ENCODE measurements around the gene FTO.

Gene FTO

GRCh38 chr16:54070789-54071343 lies 366.9 kb downstream of the FTO start:
- DNase-seq: no peak

- no peak for DNase-seq
These were observed 367.6 kb downstream of the FTO start for GRCh38 chr16:54071514-54071913.

- DNase-seq: peak in 3 of 56 donors; percentile 4 to 8 (median 5)
These were observed 368.3 kb downstream of the FTO start for GRCh38 chr16:54072237-54072636.

GRCh38 chr16:54073356-54073755 lies 369.4 kb downstream of the FTO start:
- no peak for DNase-seq

GRCh38 chr16:54075446-54075845 lies 371.5 kb downstream of the FTO start:
- DNase-seq: no peak

- no peak for DNase-seq
These were observed 372.1 kb downstream of the FTO start for GRCh38 chr16:54076006-54076504.

GRCh38 chr16:54077050-54077821 lies 373.3 kb downstream of the FTO start:
- DNase-seq: no peak

- no peak for DNase-seq
These were observed 376.6 kb downstream of the FTO start for GRCh38 chr16:54080524-54081008.

GRCh38 chr16:54086791-54087190 lies 382.8 kb downstream of the FTO start:
- no peak for DNase-seq

GRCh38 chr16:54090602-54091001 lies 386.6 kb downstream of the FTO start:
- DNase-seq: no peak

GRCh38 chr16:54093281-54093680 lies 389.3 kb downstream of the FTO start:
- DNase-seq: peak in 7 of 56 donors; percentile 2 to 24 (median 15)

GRCh38 chr16:54094641-54095040 lies 390.7 kb downstream of the FTO start:
- no peak for DNase-seq

- no peak for DNase-seq
These were observed 392.7 kb downstream of the FTO start for GRCh38 chr16:54096607-54097006.

- DNase-seq: no peak
These were observed 393.8 kb downstream of the FTO start for GRCh38 chr16:54097774-54098173.

GRCh38 chr16:54098247-54098646 lies 394.3 kb downstream of the FTO start:
- no peak for DNase-seq

GRCh38 chr16:54099627-54100026 lies 395.7 kb downstream of the FTO start:
- DNase-seq: no peak

GRCh38 chr16:54102888-54103866 lies 399.2 kb downstream of the FTO start:
- no peak for DNase-seq

GRCh38 chr16:54106057-54106456 lies 402.1 kb downstream of the FTO start:
- no peak for DNase-seq

- DNase-seq: no peak
These were observed 403.7 kb downstream of the FTO start for GRCh38 chr16:54107583-54108202.

- no peak for DNase-seq
These were observed 406.3 kb downstream of the FTO start for GRCh38 chr16:54110016-54110981.
